Mammary epithelial cell (primary cell): Measurements from ENCODE around the gene NOTCH1.

Experiments
- CTCF ChIP-seq, 2 donors: IDR thresholded peaks in 1 of 2; conservative IDR thresholded peaks in 1 of 2; 2 replicates each; pipeline ENCODE4 v1.5.1; 2011 to 2012; ENCODE audit warnings: inconsistent platforms in 2 of 2, low read length in 2 of 2, mild to moderate bottlenecking in 2 of 2, control low read depth in 1 of 2, low read depth in 1 of 2; ENCODE audit not compliant: insufficient read depth in 1 of 2; ENCODE audit errors: extremely low read depth in 1 of 2
- EZH2 ChIP-seq: IDR thresholded peaks from 2 replicates; pipeline ENCODE4 v1.6.1; 2012; ENCODE audit warnings: low read length, inconsistent platforms, borderline replicate concordance

- TF ChIP-seq CTCF (conservative IDR thresholded peaks at IDR 0.05 in 1 of 2, IDR thresholded peaks at IDR 0.05 in 1 of 2; ENCODE audit: extremely low read depth in 1 of 2, insufficient read depth in 1 of 2, low read depth in 1 of 2, low read length in 2 of 2) (no peak), EZH2 (no peak)
These were observed 27.2 kb downstream of the NOTCH1 start for GRCh38 chr9:136518623-136519022.
